CD14-positive monocyte (primary cell): Measurements from ENCODE around the gene VSTM2B. TPM values are rescaled to one million over a fixed set of nuclear protein-coding genes. Genes with fewer than 3 reads are reported as not detected.

Experiments
- DNase-seq, 3 donors: peaks; one replicate each; pipeline ENCODE4 v3.0.0-alpha.2; 2011 to 2022
- H2AFZ ChIP-seq: 2 replicates; pipeline ENCODE4 v1.6.0; 2012; ENCODE audit warnings: mild to moderate bottlenecking, low read depth, low read length, inconsistent platforms; ENCODE audit not compliant: insufficient read depth, poor library complexity, severe bottlenecking
- H3K27ac ChIP-seq, 2 donors: 1 replicate in 1 of 2; 2 replicates in 1 of 2; pipeline ENCODE4 v1.5.1; 2012 to 2013; ENCODE audit warnings: low read length in 2 of 2, control low read depth in 1 of 2, inconsistent platforms in 1 of 2, low read depth in 1 of 2, mild to moderate bottlenecking in 1 of 2
- H3K27me3 ChIP-seq, 2 donors: one replicate each; pipeline versions ENCODE4 v1.6.0 to v1.6.1; 2011 to 2013; ENCODE audit warnings: low read length in 2 of 2; ENCODE audit not compliant: control insufficient read depth in 2 of 2, insufficient read depth in 2 of 2
- H3K36me3 ChIP-seq, 2 donors: replicated peaks in 1 of 2; 1 replicate in 1 of 2; 2 replicates in 1 of 2; pipeline versions ENCODE4 v1.5.1 to v1.6.1; 2012 to 2013; ENCODE audit warnings: low read length in 2 of 2, control low read depth in 1 of 2, inconsistent platforms in 1 of 2, mild to moderate bottlenecking in 1 of 2; ENCODE audit not compliant: insufficient read depth in 2 of 2, control insufficient read depth in 1 of 2
- H3K4me1 ChIP-seq, 2 donors: 1 replicate in 1 of 2; 2 replicates in 1 of 2; pipeline versions ENCODE4 v1.5.1 to v1.6.1; 2012 to 2013; ENCODE audit warnings: low read length in 2 of 2, control low read depth in 1 of 2, inconsistent platforms in 1 of 2, mild to moderate bottlenecking in 1 of 2, moderate library complexity in 1 of 2; ENCODE audit not compliant: insufficient read depth in 2 of 2, control insufficient read depth in 1 of 2
- H3K4me2 ChIP-seq: replicated peaks from 2 replicates; pipeline ENCODE3; 2012; ENCODE audit warnings: low read length, moderate library complexity, mild to moderate bottlenecking; ENCODE audit not compliant: poor library complexity, severe bottlenecking; ENCODE audit errors: extremely low read depth
- H3K4me3 ChIP-seq, 3 experiments: fragments of 200-600 bp in 1 of 3; sonication (generic) in 1 of 3; replicated peaks in 1 of 3; 1 replicate in 2 of 3; 2 replicates in 1 of 3; pipeline ENCODE4 v1.5.1; 2011 to 2013; ENCODE audit warnings: low read length in 3 of 3, mild to moderate bottlenecking in 3 of 3, control low read depth in 2 of 3, low read depth in 2 of 3, inconsistent platforms in 1 of 3, moderate library complexity in 1 of 3
- H3K79me2 ChIP-seq: 2 replicates; pipeline ENCODE4 v1.6.0; 2012; ENCODE audit warnings: mild to moderate bottlenecking, control low read depth, inconsistent platforms, low read length, moderate library complexity; ENCODE audit not compliant: insufficient read depth
- H3K9ac ChIP-seq: 2 replicates; pipeline ENCODE4 v1.6.0; 2017; ENCODE audit warnings: low read length, mild to moderate bottlenecking; ENCODE audit not compliant: insufficient read depth, poor library complexity, severe bottlenecking
- H3K9me3 ChIP-seq, 2 donors: replicated peaks in 1 of 2; 1 replicate in 1 of 2; 2 replicates in 1 of 2; pipeline versions ENCODE4 v1.5.1 to v1.6.1; 2012 to 2013; ENCODE audit warnings: low read length in 2 of 2, control low read depth in 1 of 2; ENCODE audit not compliant: control insufficient read depth in 1 of 2, insufficient read depth in 1 of 2
- H4K20me1 ChIP-seq: 2 replicates; pipeline ENCODE4 v1.6.0; 2012; ENCODE audit warnings: mild to moderate bottlenecking, low read length, control low read depth, moderate library complexity; ENCODE audit not compliant: insufficient read depth
- H3K27ac Mint-ChIP-seq, 7 donors: one replicate each; pipeline ENCODE4 v1.8.0; 2020; ENCODE audit warnings: mild to moderate bottlenecking in 7 of 7, mixed read lengths in 7 of 7, moderate library complexity in 6 of 7, inconsistent platforms in 2 of 7
- H3K27me3 Mint-ChIP-seq, 3 donors: one replicate each; pipeline ENCODE4 v1.8.0; 2021 to 2022; ENCODE audit warnings: low read depth in 3 of 3, mild to moderate bottlenecking in 3 of 3, mixed read lengths in 3 of 3, moderate library complexity in 3 of 3, inconsistent platforms in 1 of 3
- H3K36me3 Mint-ChIP-seq, 2 donors: one replicate each; pipeline ENCODE4 v1.8.0; 2020; ENCODE audit warnings: mixed read lengths in 2 of 2, inconsistent platforms in 1 of 2, mild to moderate bottlenecking in 1 of 2
- H3K4me1 Mint-ChIP-seq: one replicate; pipeline ENCODE4 v1.8.0; 2020; ENCODE audit warnings: mild to moderate bottlenecking, mixed read lengths
- H3K4me3 Mint-ChIP-seq, 2 donors: one replicate each; pipeline ENCODE4 v1.8.0; 2020; ENCODE audit warnings: mild to moderate bottlenecking in 2 of 2, mixed read lengths in 2 of 2, moderate library complexity in 1 of 2
- H3K9me3 Mint-ChIP-seq, 7 donors: one replicate each; pipeline ENCODE4 v1.8.0; 2020 to 2022; ENCODE audit warnings: mixed read lengths in 7 of 7, mild to moderate bottlenecking in 6 of 7, moderate library complexity in 6 of 7, inconsistent platforms in 2 of 7
- WGBS: methylation state at CpG from one replicate; pipeline ENCODE4 v1.1.5; 2013; ENCODE audit warnings: missing lambda C conversion rate; ENCODE audit not compliant: insufficient coverage; 5-methylcytosine and 5-hydroxymethylcytosine counted together
- intact Hi-C, 2 donors: fragments of 100-400 bp; cut with micrococcal nuclease; formaldehyde crosslinking; loops; one replicate each; pipeline versions ENCODE4 v1.15.0 to v1.15.1; 2023
- polyA plus RNA-seq, 3 donors: library from polyadenylated mRNA; depleted of rRNA in 1 of 3; unstranded in 2 of 3; stranded (reverse) in 1 of 3; fragments of 300-500 nt in 2 of 3; fragments of >200 nt in 1 of 3; fragmentation: Illumina TruSeq in 2 of 3; gene quantifications; 1 replicate in 2 of 3; 2 replicates in 1 of 3; pipeline ENCODE4 v1.2.3, GENCODE V29; 2012 to 2021
- TF ChIP-seq, protein P1 (sequence below): fragments of 200-600 bp; IDR thresholded peaks from one replicate; pipeline ENCODE4 v1.8.0; 2022; ENCODE audit warnings: antibody characterized with exemption, mild to moderate bottlenecking

The VSTM2B gene
- polyA plus RNA-seq, 3 donors, result not detected

DNA sequence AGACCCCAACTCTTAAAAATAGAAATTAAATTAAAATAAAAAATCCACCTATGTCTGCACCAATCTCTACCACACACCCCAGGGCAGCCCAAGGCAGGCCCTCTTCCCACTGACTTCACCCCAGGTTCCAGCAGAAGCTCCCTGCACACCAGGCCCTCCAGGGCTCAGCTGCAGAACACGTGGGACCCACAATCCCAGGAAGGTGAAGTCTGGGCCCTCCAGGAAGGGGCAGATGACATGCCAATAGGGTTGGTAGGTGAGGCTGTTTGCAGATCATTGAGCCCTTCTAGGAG, 19.2 kb upstream of the VSTM2B start:
- Mint-ChIP-seq H3K36me3 (no peaks in the 10 kb centered on the region), H3K27me3 (peaks cover 2 to 3% (median 3%) of the 10 kb centered on the region in 3 donors), H3K4me3 (no peak overlapping the region), H3K9me3 (no peaks in the 10 kb centered on the region), H3K27ac (no peak overlapping the region), H3K4me1 (no peaks in the 10 kb centered on the region)
- no peak overlapping the region for H2AFZ ChIP-seq
- H3K9me3 ChIP-seq, result no peaks in the 10 kb centered on the region
- H3K4me2 ChIP-seq, result no peak overlapping the region
- no peak overlapping the region for H3K4me3 ChIP-seq
- no peaks in the 10 kb centered on the region for H4K20me1 ChIP-seq
- no peaks in the 10 kb centered on the region for H3K79me2 ChIP-seq
- 60% methylated on average over 1 of the region's 1 CpG for WGBS
- H3K36me3 ChIP-seq, result no peaks in the 10 kb centered on the region
- H3K27ac ChIP-seq, result no peak overlapping the region
- intact Hi-C loops, result no loop called here
- TF ChIP-seq, protein P1, sequence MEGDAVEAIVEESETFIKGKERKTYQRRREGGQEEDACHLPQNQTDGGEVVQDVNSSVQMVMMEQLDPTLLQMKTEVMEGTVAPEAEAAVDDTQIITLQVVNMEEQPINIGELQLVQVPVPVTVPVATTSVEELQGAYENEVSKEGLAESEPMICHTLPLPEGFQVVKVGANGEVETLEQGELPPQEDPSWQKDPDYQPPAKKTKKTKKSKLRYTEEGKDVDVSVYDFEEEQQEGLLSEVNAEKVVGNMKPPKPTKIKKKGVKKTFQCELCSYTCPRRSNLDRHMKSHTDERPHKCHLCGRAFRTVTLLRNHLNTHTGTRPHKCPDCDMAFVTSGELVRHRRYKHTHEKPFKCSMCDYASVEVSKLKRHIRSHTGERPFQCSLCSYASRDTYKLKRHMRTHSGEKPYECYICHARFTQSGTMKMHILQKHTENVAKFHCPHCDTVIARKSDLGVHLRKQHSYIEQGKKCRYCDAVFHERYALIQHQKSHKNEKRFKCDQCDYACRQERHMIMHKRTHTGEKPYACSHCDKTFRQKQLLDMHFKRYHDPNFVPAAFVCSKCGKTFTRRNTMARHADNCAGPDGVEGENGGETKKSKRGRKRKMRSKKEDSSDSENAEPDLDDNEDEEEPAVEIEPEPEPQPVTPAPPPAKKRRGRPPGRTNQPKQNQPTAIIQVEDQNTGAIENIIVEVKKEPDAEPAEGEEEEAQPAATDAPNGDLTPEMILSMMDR, result no peak
- DNase-seq, result no peak
- no peaks in the 10 kb centered on the region for H3K4me1 ChIP-seq
- no peak overlapping the region for H3K9ac ChIP-seq
- no peaks in the 10 kb centered on the region for H3K27me3 ChIP-seq

GRCh38 chr19:29507081-29507860, 18.5 kb upstream of the VSTM2B start:
- H3K4me1 Mint-ChIP-seq, result no peaks in the 10 kb centered on the region
- Histone ChIP-seq H3K9me3 (no peaks in the 10 kb centered on the region), H3K4me1 (no peaks in the 10 kb centered on the region), H4K20me1 (no peaks in the 10 kb centered on the region), H3K4me3 (no peak overlapping the region), H3K79me2 (no peaks in the 10 kb centered on the region), H3K9ac (no peak overlapping the region), H3K36me3 (no peaks in the 10 kb centered on the region), H3K27ac (no peak overlapping the region), H3K27me3 (no peaks in the 10 kb centered on the region), H2AFZ (no peak overlapping the region), H3K4me2 (no peak overlapping the region)
- H3K4me3 Mint-ChIP-seq, result no peak overlapping the region
- no peaks in the 10 kb centered on the region for H3K9me3 Mint-ChIP-seq
- no peak for DNase-seq
- no peaks in the 10 kb centered on the region for H3K36me3 Mint-ChIP-seq
- no peak overlapping the region for H3K27ac Mint-ChIP-seq
- peaks cover 2 to 6% (median 4%) of the 10 kb centered on the region in 3 donors for H3K27me3 Mint-ChIP-seq
- TF ChIP-seq, protein P1, result no peak
- intact Hi-C loops, result no loop called here
- WGBS, result 86% methylated on average over 16 of the region's 27 CpGs
